Panc1 (cell line): ENCODE measurements around the gene KHDRBS2. TPM values are rescaled to one million over a fixed set of nuclear protein-coding genes. Genes with fewer than 3 reads are reported as not detected.

Experiments
- ATAC-seq: fragments of 200-7000 bp; cut with Tn5 transposase; 2 replicates; pipeline ENCODE4 v1.9.1; 2020; ENCODE audit warnings: mild to moderate bottlenecking, moderate library complexity
- BruUV-seq: library from RNA; stranded (reverse); fragments of 400-500 nt; replicated peaks from 2 replicates; lab custom pipeline; 2021; lab: Mats Ljungman, UMichigan
- CTCF ChIA-PET: fragments of 300-600 bp; sonication (Branson Sonifier 250); formaldehyde crosslinking; loops from one replicate; lab custom pipeline; 2022; ENCODE audit warnings: antibody characterized with exemption; lab: Charles Lee
- POLR2A ChIA-PET: fragments of 300-600 bp; sonication (Branson Sonifier 250); formaldehyde crosslinking; loops from one replicate; lab custom pipeline; 2022; ENCODE audit warnings: antibody characterized with exemption; lab: Charles Lee
- DNase-seq: peaks from one replicate; pipeline ENCODE4 v3.0.0-alpha.2; 2010; ENCODE audit warnings: low read depth, low spot score
- H3K27ac ChIP-seq: 2 replicates; pipeline ENCODE4 v1.5.1; 2011; ENCODE audit warnings: mild to moderate bottlenecking, low read length, inconsistent platforms
- H3K27me3 ChIP-seq: fragments of 200-500 bp; sonication (Bioruptor generic); 2 replicates; pipeline ENCODE4 v1.6.0; 2014; ENCODE audit warnings: low read length, inconsistent platforms; ENCODE audit not compliant: control insufficient read depth, insufficient read depth
- H3K36me3 ChIP-seq: fragments of 200-500 bp; sonication (Bioruptor generic); 2 replicates; pipeline ENCODE4 v1.5.1; 2014; ENCODE audit warnings: inconsistent platforms, mild to moderate bottlenecking, low read length, moderate library complexity; ENCODE audit not compliant: control insufficient read depth, insufficient read depth
- H3K4me1 ChIP-seq: 2 replicates; pipeline ENCODE4 v1.5.1; 2011; ENCODE audit warnings: inconsistent platforms, mild to moderate bottlenecking, low read length, moderate library complexity; ENCODE audit not compliant: control insufficient read depth, insufficient read depth
- H3K4me3 ChIP-seq, 2 experiments: 2 replicates each; pipeline ENCODE4 v1.5.1; 2011 to 2012; ENCODE audit warnings: low read depth in 2 of 2, low read length in 2 of 2, mild to moderate bottlenecking in 2 of 2, inconsistent platforms in 1 of 2, moderate library complexity in 1 of 2
- H3K9me3 ChIP-seq: fragments of 200-500 bp; sonication (Bioruptor generic); 2 replicates; pipeline ENCODE4 v1.5.1; 2014; ENCODE audit warnings: low read depth, mild to moderate bottlenecking, inconsistent platforms, low read length, moderate library complexity; ENCODE audit not compliant: control insufficient read depth, insufficient read depth
- CTCF ChIP-seq: fragments of 450-650 bp; IDR thresholded peaks from 2 replicates; pipeline ENCODE4 v1.5.1; 2017; ENCODE audit warnings: mild to moderate bottlenecking
- POLR2AphosphoS5 ChIP-seq: IDR thresholded peaks from 2 replicates; pipeline ENCODE4 v1.6.1; 2012; ENCODE audit warnings: mild to moderate bottlenecking, low read depth, low read length, moderate library complexity
- SIN3A ChIP-seq: IDR thresholded peaks from 2 replicates; pipeline ENCODE4 v1.6.1; 2012; ENCODE audit warnings: low read depth, mild to moderate bottlenecking, low read length, moderate library complexity, borderline replicate concordance; ENCODE audit not compliant: insufficient read depth
- in situ Hi-C: cut with HindIII; loops from 2 replicates; pipeline ENCODE4 v1.10.0; 2016; ENCODE audit warnings: low sequenced_read_pairs, low pct_unique_long_range_greater_than_20kb
- intact Hi-C: fragments of 100-400 bp; cut with micrococcal nuclease; formaldehyde crosslinking; loops from one replicate; pipeline ENCODE4 v1.10.0; 2022; ENCODE audit not compliant: unreplicated experiment
- total RNA-seq: library from RNA; stranded (reverse); gene quantifications from one replicate; pipeline ENCODE4 v1.2.1, GENCODE V29; 2021; ENCODE audit not compliant: unreplicated experiment
- TF ChIP-seq, protein P1 (sequence below), 2 experiments: IDR thresholded peaks; 2 replicates each; pipeline ENCODE4 v1.6.1; 2011 to 2012; ENCODE audit warnings: low read depth in 2 of 2, control low read depth in 1 of 2, low read length in 1 of 2, mild to moderate bottlenecking in 1 of 2, moderate library complexity in 1 of 2; ENCODE audit not compliant: insufficient read depth in 1 of 2

KHDRBS2 gene
- total RNA-seq, 1 experiment from 2014 or later: not detected

- H3K4me1 ChIP-seq: no peaks in the 10 kb centered on the region
- ATAC-seq (no peak), DNase-seq (no peak)
- H3K27ac ChIP-seq: no peak overlapping the region
- ChIA-PET CTCF (no interaction called here), POLR2A (no interaction called here)
- in situ Hi-C loops: no loop called here
- no peak overlapping the region for H3K4me3 ChIP-seq
- no peaks in the 10 kb centered on the region for H3K27me3 ChIP-seq
- H3K36me3 ChIP-seq: no peaks in the 10 kb centered on the region
- no TSS peak for BruUV-seq
- TF ChIP-seq, protein P1, sequence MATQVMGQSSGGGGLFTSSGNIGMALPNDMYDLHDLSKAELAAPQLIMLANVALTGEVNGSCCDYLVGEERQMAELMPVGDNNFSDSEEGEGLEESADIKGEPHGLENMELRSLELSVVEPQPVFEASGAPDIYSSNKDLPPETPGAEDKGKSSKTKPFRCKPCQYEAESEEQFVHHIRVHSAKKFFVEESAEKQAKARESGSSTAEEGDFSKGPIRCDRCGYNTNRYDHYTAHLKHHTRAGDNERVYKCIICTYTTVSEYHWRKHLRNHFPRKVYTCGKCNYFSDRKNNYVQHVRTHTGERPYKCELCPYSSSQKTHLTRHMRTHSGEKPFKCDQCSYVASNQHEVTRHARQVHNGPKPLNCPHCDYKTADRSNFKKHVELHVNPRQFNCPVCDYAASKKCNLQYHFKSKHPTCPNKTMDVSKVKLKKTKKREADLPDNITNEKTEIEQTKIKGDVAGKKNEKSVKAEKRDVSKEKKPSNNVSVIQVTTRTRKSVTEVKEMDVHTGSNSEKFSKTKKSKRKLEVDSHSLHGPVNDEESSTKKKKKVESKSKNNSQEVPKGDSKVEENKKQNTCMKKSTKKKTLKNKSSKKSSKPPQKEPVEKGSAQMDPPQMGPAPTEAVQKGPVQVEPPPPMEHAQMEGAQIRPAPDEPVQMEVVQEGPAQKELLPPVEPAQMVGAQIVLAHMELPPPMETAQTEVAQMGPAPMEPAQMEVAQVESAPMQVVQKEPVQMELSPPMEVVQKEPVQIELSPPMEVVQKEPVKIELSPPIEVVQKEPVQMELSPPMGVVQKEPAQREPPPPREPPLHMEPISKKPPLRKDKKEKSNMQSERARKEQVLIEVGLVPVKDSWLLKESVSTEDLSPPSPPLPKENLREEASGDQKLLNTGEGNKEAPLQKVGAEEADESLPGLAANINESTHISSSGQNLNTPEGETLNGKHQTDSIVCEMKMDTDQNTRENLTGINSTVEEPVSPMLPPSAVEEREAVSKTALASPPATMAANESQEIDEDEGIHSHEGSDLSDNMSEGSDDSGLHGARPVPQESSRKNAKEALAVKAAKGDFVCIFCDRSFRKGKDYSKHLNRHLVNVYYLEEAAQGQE (IDR thresholded peaks at IDR 0.05; ENCODE audit: insufficient read depth in 1 of 2, low read depth in 2 of 2, low read length in 1 of 2): no peak
- TF ChIP-seq CTCF: peak; percentile 11; the same call in 1 of the 2 replicates
- intact Hi-C loops: loop anchor here (10.0 kb wide), 1 partner anchor 258 kb away; no protein-coding TSS in a partner anchor
- no peaks in the 10 kb centered on the region for H3K9me3 ChIP-seq
These were observed 399.3 kb downstream of the KHDRBS2 start for GRCh38 chr6:61886608-61887259.

DNA sequence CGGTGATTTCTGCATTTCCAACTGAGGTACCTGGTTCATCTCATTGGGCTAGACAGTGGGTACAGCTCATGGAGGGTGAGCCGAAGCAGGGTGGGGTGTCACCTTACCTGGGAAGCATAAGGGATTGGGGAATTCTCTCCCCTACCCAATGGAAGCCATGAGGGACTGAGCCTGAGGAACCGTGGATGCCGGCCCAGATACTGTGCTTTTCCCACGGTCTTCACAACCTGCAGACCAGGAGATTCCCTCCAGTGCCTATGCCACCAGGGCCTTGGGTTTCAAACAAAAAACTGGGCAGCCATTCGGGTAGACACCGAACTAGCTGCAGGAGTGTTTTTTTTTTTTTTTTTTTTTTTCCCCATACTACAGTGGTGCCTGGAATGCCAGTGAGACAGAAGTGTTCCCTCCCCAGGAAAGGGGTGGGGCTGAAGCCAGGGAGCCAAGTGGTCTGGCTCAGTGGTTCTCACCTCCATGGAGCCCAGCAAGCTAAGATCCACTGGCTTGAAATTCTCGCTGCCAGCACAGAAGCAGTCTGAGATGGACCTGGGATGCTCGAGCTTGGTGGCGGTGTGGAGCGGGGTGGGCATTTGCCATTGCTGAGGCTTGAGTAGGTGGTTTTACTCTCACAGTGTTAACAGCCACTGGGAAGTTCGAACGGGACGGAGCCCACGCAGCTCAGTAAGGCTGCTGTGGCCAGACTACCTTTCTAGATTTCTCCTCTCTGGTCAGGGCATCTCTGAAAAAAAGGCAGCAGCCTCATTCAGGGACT is 416.2 kb downstream of the KHDRBS2 start:
- Histone ChIP-seq H3K4me1 (no peaks in the 10 kb centered on the region), H3K36me3 (no peaks in the 10 kb centered on the region), H3K9me3 (no peaks in the 10 kb centered on the region), H3K27ac (no peak overlapping the region), H3K27me3 (no peaks in the 10 kb centered on the region), H3K4me3 (no peak overlapping the region)
- no TSS peak for BruUV-seq
- DNase-seq (no peak), ATAC-seq (no peak)
- POLR2A ChIA-PET: no interaction called here
- intact Hi-C loops: no loop called here
- in situ Hi-C loops: no loop called here
- TF ChIP-seq SIN3A (no peak), CTCF (no peak), POLR2AphosphoS5 (no peak)
- TF ChIP-seq, protein P1 (IDR thresholded peaks at IDR 0.05; ENCODE audit: insufficient read depth in 1 of 2, low read depth in 2 of 2, low read length in 1 of 2): no peak
- CTCF ChIA-PET: no interaction called here
